PC-9 (cell line): Measurements from ENCODE around the gene GSAP. TPM values are rescaled to one million over a fixed set of nuclear protein-coding genes. Genes with fewer than 3 reads are reported as not detected.

ENCODE experiments used
- BruUV-seq: library from RNA; stranded (reverse); fragments of 400-500 nt; replicated peaks from 2 replicates; lab custom pipeline; 2021; lab: Mats Ljungman, UMichigan
- CTCF ChIA-PET: fragments of 300-600 bp; sonication (Branson Sonifier 250); formaldehyde crosslinking; loops from one replicate; lab custom pipeline; 2022; ENCODE audit warnings: antibody characterized with exemption; lab: Charles Lee
- POLR2A ChIA-PET: fragments of 300-600 bp; sonication (Branson Sonifier 250); formaldehyde crosslinking; loops from one replicate; lab custom pipeline; 2022; ENCODE audit warnings: antibody characterized with exemption; ENCODE audit not compliant: unreplicated experiment; lab: Charles Lee
- DNase-seq, 2 experiments: peaks; one replicate each; pipeline versions ENCODE4 v3.0.0 to v3.0.0-alpha.2; 2015 to 2022; ENCODE audit warnings: mixed read lengths in 1 of 2
- H2AFZ ChIP-seq: fragments of 200-600 bp; sonication (generic); 2 replicates; pipeline ENCODE4 v1.8.1; 2017; ENCODE audit warnings: antibody characterized with exemption
- H3F3A ChIP-seq: fragments of 200-600 bp; sonication (generic); 2 replicates; pipeline ENCODE4 v1.8.1; 2017; ENCODE audit warnings: antibody characterized with exemption, mild to moderate bottlenecking, low read depth; ENCODE audit not compliant: insufficient read depth
- H3K27ac ChIP-seq: fragments of 200-600 bp; sonication (generic); 2 replicates; pipeline ENCODE4 v1.6.1; 2016; ENCODE audit warnings: mixed run types
- H3K27me3 ChIP-seq: fragments of 200-600 bp; sonication (generic); 2 replicates; pipeline ENCODE4 v1.6.1; 2016; ENCODE audit warnings: low read depth, mixed run types; ENCODE audit not compliant: insufficient read depth
- H3K36me3 ChIP-seq: fragments of 200-600 bp; sonication (generic); 2 replicates; pipeline ENCODE4 v1.6.1; 2016; ENCODE audit warnings: low read depth, mixed run types
- H3K4me1 ChIP-seq: fragments of 200-600 bp; sonication (generic); replicated peaks from 2 replicates; pipeline ENCODE4 v1.6.1; 2016; ENCODE audit warnings: mixed run types; ENCODE audit not compliant: insufficient read depth
- H3K4me2 ChIP-seq: fragments of 200-600 bp; sonication (generic); 2 replicates; pipeline ENCODE4 v1.6.1; 2017; ENCODE audit warnings: mixed run types
- H3K4me3 ChIP-seq: fragments of 200-600 bp; sonication (generic); 2 replicates; pipeline ENCODE4 v1.6.1; 2016; ENCODE audit warnings: mixed run types
- H3K79me2 ChIP-seq: fragments of 200-600 bp; sonication (generic); 2 replicates; pipeline ENCODE4 v1.6.1; 2017; ENCODE audit warnings: low read depth, mixed run types
- H3K9me2 ChIP-seq: fragments of 200-600 bp; sonication (generic); 2 replicates; pipeline ENCODE4 v1.8.1; 2017; ENCODE audit warnings: mild to moderate bottlenecking; ENCODE audit not compliant: insufficient read depth
- H3K9me3 ChIP-seq: fragments of 200-600 bp; sonication (generic); 2 replicates; pipeline ENCODE4 v1.8.1; 2016; ENCODE audit warnings: low read depth; ENCODE audit not compliant: insufficient read depth
- H4K20me1 ChIP-seq: fragments of 200-600 bp; sonication (generic); 2 replicates; pipeline ENCODE4 v1.8.1; 2017; ENCODE audit not compliant: insufficient read depth
- EZH2 ChIP-seq: fragments of 200-600 bp; sonication (generic); IDR thresholded peaks from 2 replicates; pipeline ENCODE4 v1.8.0; 2017; ENCODE audit warnings: antibody characterized with exemption, low read depth
- intact Hi-C: fragments of 100-400 bp; cut with micrococcal nuclease; formaldehyde crosslinking; loops from one replicate; pipeline ENCODE4 v1.10.0; 2022; ENCODE audit not compliant: unreplicated experiment
- total RNA-seq: library from RNA; stranded (reverse); gene quantifications from 2 replicates; pipeline ENCODE4 v1.2.3, GENCODE V29; 2021
- TF ChIP-seq, protein P1 (sequence below): fragments of 200-600 bp; sonication (generic); conservative IDR thresholded peaks from 2 replicates; pipeline ENCODE4 v1.6.1; 2017; ENCODE audit warnings: mixed run types, antibody characterized with exemption, mild to moderate bottlenecking, moderate library complexity

The GSAP gene
- total RNA-seq, 1 experiment from 2014 or later, result 15.6 TPM

GRCh38 chr7:77339726-77340125 is 76.4 kb downstream of the GSAP start:
- Histone ChIP-seq H3K27ac (no peak overlapping the region), H3K36me3 (no peaks in the 10 kb centered on the region), H3K27me3 (no peaks in the 10 kb centered on the region), H2AFZ (no peak overlapping the region), H3K4me2 (no peak overlapping the region), H3F3A (no peaks in the 10 kb centered on the region), H3K79me2 (no peaks in the 10 kb centered on the region), H3K4me3 (no peak overlapping the region), H3K9me2 (no peaks in the 10 kb centered on the region), H4K20me1 (no peaks in the 10 kb centered on the region), H3K9me3 (no peaks in the 10 kb centered on the region), H3K4me1 (peaks cover 13% of the 10 kb centered on the region)
- BruUV-seq, result no TSS peak
- intact Hi-C loops, result no loop called here
- no peak for DNase-seq
- ChIA-PET CTCF (no interaction called here), POLR2A (no interaction called here)
- TF ChIP-seq EZH2, result no peak
- TF ChIP-seq, protein P1, sequence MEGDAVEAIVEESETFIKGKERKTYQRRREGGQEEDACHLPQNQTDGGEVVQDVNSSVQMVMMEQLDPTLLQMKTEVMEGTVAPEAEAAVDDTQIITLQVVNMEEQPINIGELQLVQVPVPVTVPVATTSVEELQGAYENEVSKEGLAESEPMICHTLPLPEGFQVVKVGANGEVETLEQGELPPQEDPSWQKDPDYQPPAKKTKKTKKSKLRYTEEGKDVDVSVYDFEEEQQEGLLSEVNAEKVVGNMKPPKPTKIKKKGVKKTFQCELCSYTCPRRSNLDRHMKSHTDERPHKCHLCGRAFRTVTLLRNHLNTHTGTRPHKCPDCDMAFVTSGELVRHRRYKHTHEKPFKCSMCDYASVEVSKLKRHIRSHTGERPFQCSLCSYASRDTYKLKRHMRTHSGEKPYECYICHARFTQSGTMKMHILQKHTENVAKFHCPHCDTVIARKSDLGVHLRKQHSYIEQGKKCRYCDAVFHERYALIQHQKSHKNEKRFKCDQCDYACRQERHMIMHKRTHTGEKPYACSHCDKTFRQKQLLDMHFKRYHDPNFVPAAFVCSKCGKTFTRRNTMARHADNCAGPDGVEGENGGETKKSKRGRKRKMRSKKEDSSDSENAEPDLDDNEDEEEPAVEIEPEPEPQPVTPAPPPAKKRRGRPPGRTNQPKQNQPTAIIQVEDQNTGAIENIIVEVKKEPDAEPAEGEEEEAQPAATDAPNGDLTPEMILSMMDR, result no peak

- Histone ChIP-seq H3F3A (no peaks in the 10 kb centered on the region), H3K9me2 (no peaks in the 10 kb centered on the region), H4K20me1 (no peaks in the 10 kb centered on the region), H3K36me3 (no peaks in the 10 kb centered on the region), H3K27ac (no peak overlapping the region), H3K4me3 (no peak overlapping the region), H3K4me2 (peak overlapping the region; percentile 33), H3K27me3 (no peaks in the 10 kb centered on the region), H3K79me2 (no peaks in the 10 kb centered on the region), H3K4me1 (peaks cover 13% of the 10 kb centered on the region), H3K9me3 (no peaks in the 10 kb centered on the region; the same call in 1 of the 2 replicates), H2AFZ (no peak overlapping the region)
- TF ChIP-seq, protein P1, result no peak
- TF ChIP-seq EZH2, result no peak
- CTCF ChIA-PET, result interaction anchor here (0.5 kb wide), 1 partner anchor 900 kb away, joined by 5 read pairs; no protein-coding TSS in a partner anchor
- intact Hi-C loops, result no loop called here
- POLR2A ChIA-PET, result no interaction called here
- no TSS peak for BruUV-seq
- no peak for DNase-seq
These were observed 77.1 kb downstream of the GSAP start for GRCh38 chr7:77338883-77339629.

- no peaks in the 10 kb centered on the region for H4K20me1 ChIP-seq
- ChIA-PET POLR2A (no interaction called here), CTCF (interaction anchor here (0.5 kb wide), 1 partner anchor 900 kb away, joined by 5 read pairs; no protein-coding TSS in a partner anchor)
- H2AFZ ChIP-seq, result no peak overlapping the region
- TF ChIP-seq, protein P1, result no peak
- TF ChIP-seq EZH2, result no peak
- H3K4me2 ChIP-seq, result no peak overlapping the region
- H3K9me3 ChIP-seq, result no peaks in the 10 kb centered on the region; the same call in 1 of the 2 replicates
- BruUV-seq, result no TSS peak
- no peaks in the 10 kb centered on the region for H3K36me3 ChIP-seq
- no peaks in the 10 kb centered on the region for H3F3A ChIP-seq
- H3K4me1 ChIP-seq, result peaks cover 13% of the 10 kb centered on the region
- no peaks in the 10 kb centered on the region for H3K9me2 ChIP-seq
- no peak overlapping the region for H3K27ac ChIP-seq
- no peak overlapping the region for H3K4me3 ChIP-seq
- no peaks in the 10 kb centered on the region for H3K79me2 ChIP-seq
- H3K27me3 ChIP-seq, result no peaks in the 10 kb centered on the region
- no peak for DNase-seq
- intact Hi-C loops, result no loop called here
These were observed 77.9 kb downstream of the GSAP start for GRCh38 chr7:77338260-77338659.
